NCI-H1417 treated with DMSO at 0.1 percent for 48 hours (cell line): ENCODE results near the gene PSME3IP1.
"Not testable (repeated sequence)": the region's sequence is repeated elsewhere in the genome, so short reads cannot be mapped to it uniquely, and the experiment has no call there.

Experiments used
- DNase-seq: peaks from one replicate; lab custom pipeline; 2025; lab: John Stamatoyannopoulos, UW

The PSME3IP1 gene

DNA sequence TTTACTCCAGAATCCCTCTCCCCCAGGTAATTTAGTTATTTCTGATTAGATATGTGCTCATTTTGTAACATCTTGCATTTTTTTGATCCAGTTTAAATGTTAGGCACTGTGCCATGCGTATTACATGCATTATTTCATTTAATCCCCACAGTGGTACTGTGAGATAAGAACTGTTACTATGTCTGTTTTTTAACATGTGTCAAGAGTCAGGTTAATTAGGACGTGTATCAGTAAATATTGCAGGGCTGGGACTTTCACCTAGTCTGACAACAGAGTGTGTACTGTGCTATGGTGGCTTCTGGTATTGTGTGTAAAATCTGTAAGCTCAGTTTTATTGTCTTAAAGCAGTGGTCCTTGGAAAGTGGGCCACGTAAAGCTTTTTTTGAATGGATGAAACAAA lies 10.9 kb upstream of the PSME3IP1 start:
- DNase-seq, result no peak

DNA sequence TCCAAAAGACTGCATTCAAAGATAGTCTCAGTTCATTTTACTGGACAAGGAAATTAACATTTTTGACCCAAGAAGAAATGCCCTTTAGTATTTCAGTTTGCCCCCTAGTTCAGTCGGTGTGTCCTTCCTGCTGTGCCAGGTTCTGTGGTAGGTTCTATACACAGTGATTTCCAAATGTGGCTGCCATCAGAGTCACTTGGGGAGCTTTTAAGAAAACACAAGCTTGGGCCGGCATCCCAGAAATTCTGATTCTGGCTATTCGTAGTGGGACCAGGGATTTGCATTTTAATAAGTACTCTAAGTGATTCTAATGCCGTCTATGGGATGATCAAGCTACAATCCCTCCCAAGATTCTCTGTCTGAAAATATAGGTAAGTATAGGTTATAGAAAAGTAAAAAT lies 10.4 kb upstream of the PSME3IP1 start:
- no peak for DNase-seq

DNA sequence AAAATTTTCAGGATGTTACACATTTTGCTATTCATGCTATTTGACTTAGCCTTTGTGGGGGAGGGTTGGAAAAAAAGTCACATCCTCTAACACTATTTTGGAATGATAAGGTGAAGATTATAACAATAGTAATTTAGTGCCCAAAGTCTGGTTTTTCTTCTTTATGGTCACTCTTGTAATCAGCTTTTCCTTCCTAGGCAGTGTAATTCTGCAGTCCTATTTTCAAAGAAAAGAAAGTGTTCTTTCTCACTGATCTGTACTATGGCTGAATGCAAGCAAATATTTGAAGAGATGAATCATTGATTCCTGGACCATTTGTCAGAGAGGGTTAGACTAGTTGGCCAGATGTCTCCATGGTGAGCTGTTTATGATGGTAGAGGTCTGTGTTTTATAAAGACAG lies 8.7 kb upstream of the PSME3IP1 start:
- DNase-seq, result no peak

- no peak for DNase-seq
These were observed 7.1 kb upstream of the PSME3IP1 start for GRCh38 chr16:57192720-57193486.

DNA sequence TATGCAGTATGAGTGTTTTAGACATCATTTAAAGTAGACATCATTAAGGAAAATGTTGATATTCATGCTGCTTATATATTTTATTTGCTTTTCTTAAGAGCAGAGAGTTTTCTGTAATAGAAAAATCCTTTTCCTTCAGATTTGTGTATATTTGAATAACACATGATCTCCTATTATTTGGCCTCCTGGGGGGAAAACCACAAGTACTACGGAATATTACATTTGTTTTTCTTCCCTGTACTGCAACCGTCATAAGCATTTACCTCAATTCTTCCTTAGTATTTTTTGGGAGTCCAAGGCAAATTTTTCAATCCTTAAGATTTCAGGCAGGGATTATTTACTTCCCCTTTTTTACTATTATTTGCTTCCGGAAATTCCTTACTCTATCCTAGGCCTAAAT lies 6.3 kb upstream of the PSME3IP1 start:
- no peak for DNase-seq

DNA sequence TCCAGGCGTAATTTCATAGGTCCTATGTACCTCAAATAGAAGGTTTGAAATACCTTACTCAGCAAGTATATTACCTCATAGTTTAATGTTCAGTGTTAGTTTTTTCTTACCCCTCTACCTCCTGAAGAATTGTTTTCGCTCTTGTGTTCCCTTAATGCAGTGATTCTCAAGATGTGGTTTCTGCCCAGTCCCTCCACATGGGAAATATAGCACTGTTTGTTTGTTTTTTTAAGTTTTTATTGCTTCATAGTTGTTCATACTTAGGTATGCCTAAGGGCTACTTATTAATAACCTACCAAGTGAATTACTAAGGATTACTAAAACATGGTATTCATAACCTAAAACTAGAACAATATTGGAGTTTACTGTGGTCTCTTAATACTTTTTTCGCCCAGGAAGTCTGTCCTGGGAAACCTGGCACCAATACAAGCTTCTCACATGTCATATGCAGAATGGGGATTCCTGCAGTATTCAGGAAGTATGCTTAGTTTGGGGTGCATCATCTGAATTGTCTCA lies 5.3 kb upstream of the PSME3IP1 start:
- DNase-seq, result no peak

DNA sequence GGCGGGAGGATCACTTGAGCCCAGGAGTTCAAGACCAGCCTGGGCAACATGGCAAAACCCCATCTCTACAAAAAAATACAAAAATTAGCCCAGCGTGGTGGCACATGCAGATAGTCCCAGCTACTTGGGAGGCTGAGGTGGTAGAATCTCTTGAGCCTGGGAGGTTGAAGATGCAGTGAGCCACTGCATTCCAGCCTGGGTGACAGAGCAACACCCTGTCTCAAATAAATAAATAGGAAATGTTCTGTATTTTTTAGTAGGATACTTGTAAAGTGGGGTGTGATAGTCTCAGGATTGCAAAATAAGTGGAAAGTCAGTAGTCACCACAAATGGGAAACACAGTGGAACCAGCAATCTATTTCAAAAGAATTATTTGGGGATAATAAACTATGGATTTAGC lies 4.3 kb upstream of the PSME3IP1 start:
- DNase-seq, result no peak

GRCh38 chr16:57189527-57189926 lies 3.7 kb upstream of the PSME3IP1 start:
- DNase-seq, result not testable (repeated sequence)

- no peak for DNase-seq
These were observed 2.8 kb upstream of the PSME3IP1 start for GRCh38 chr16:57188711-57189002.

- not testable (repeated sequence) for DNase-seq
These were observed 2.3 kb upstream of the PSME3IP1 start for GRCh38 chr16:57187902-57188710.

DNA sequence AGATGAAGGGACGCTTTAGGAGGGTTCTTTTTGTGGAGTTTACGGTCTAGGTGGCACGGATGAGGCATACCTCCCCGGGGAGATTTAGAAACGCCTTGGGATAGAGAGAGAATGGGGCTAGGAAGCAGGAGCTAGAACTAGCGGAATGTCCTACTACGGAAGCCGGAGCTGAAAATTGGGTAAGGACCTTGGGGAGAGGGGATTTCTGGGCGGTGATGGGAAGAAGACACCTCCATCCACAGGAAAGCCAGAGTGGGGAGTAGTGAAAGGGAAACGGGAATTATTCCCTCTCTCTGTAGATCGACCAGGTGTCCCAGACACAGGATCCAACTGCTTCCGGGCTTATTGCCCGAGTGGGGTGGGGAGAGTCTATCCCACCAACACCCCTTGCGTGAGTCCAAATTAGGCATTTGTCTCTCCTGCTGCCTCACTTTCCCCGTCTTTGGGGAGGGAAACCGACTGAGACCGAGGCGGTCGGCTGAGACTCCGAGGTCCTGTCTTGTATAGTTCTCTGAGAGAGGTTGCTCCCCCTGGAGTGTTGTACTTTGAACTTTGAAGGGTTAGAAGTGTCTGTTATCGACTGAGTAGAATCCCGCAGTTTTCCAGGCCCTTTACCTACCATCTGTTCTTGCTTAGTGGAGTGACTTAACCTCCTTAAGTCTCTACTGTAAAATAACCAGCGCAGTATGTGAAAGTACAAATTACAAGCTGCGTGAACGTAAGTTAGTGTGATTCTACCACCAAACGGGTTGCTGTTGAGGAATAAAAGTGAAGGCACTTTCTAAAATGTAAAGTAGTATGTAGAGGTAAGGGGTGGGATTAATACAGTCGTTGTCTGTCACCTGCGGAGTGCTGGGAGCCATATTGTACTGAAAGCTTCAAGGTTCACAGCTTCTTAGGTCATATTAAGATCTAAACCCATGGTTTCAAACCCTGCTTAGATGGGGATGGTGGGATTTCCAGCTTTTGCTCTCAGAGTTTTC lies 1.3 kb upstream of the PSME3IP1 start:
- no peak for DNase-seq

DNA sequence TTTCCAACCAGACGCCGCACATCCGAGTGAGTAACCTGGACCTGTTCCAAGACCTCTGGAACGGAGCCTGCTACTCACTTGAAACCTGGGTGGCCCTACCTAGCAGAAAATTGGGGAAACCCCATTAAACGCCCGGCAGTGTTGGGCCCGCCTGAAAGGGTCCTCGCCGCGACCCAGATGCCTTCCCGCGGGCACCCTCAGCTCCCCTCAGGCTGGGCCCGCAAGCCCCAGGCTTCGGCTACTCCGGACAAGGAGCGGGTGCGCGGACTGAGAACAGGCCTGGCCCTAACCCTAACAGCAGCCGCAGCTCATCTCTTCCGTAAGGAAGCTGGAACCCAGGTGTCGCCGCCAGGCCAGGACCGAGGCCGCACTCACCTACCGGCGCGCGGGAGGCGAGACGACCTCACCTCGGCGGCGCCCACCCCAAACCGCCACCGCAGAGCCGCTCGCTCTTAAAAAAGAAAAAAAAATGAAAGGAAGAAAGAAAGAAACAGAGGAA lies 344 bp downstream of the PSME3IP1 start:
- no peak for DNase-seq

GRCh38 chr16:57184887-57185445 lies 873 bp downstream of the PSME3IP1 start:
- DNase-seq, result no peak

GRCh38 chr16:57184113-57184512 lies 1.7 kb downstream of the PSME3IP1 start:
- DNase-seq, result no peak

- no peak for DNase-seq
These were observed 6.5 kb downstream of the PSME3IP1 start for GRCh38 chr16:57179215-57179828.

DNA sequence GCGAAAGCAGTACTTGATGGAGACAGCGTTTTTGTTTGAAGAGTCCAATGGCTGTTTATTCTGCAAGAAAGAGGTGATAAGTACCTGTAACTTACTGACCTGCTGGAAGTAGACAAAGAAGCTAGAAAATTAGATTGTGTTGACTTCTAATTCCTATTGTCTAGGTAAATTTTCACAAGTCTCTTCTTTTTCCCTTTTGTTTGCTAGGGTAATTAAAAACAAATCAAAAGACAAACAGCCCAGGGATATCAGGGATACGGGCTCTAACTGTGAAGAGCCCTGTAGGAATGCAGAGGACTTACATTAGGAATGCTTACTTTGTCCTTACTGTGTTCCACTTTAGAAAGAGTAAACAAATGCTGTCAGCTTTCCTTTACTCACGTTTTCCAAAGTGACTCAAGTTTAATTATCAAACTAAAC lies 7.0 kb downstream of the PSME3IP1 start:
- no peak for DNase-seq

- no peak for DNase-seq
These were observed 7.6 kb downstream of the PSME3IP1 start for GRCh38 chr16:57178196-57178595.

DNA sequence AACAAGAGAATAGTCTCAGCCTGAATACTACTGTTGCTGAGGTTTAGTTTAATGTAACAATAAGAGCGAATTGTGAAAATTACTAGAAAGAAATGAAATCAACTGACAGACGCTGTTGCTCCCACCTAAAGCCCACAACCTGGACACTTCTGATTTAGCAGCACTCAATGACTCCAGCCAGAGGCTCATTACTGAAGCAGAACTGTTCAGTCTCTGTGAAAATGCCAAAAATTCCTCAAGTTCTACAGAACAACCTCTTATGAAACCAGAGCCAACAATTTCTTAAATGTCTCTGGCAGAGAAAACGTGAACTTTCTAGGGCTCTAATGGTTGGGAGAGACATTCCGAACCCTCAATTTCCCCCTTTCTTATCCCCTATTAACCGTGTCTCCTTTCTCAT lies 9.9 kb downstream of the PSME3IP1 start:
- no peak for DNase-seq

GRCh38 chr16:57172721-57173290 lies 13.0 kb downstream of the PSME3IP1 start:
- DNase-seq, result no peak

DNA sequence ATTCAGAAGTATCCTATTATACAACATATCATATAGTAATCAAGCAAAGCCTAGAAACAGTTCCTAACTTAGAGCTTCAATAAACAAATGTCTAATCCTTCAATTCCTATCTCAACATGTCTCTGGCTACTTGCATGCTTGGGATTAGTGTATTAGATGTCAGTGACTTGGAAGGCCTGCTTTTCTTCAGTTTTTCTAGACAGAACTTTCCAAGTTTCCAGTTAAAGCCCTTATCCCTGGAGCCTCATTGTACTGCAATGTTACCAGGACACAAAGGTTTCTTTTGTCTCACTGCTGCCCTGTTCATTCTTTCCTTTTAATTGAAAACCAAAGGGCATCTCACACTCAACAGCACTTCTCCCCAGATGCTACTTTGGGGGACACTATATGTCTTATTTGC lies 16.5 kb downstream of the PSME3IP1 start:
- DNase-seq, result no peak

- no peak for DNase-seq
These were observed 17.9 kb downstream of the PSME3IP1 start for GRCh38 chr16:57167953-57168352.
